H9 (cell line): ENCODE results near the gene TMEM44. TPM values are rescaled to one million over a fixed set of nuclear protein-coding genes. Genes with fewer than 3 reads are reported as not detected.
"Not testable (repeated sequence)": the region's sequence is repeated elsewhere in the genome, so short reads cannot be mapped to it uniquely, and the experiment has no call there.

Experiments
- DNase-seq: peaks from one replicate; pipeline ENCODE4 v3.0.0-alpha.2; 2017
- H2AFZ ChIP-seq: one replicate; pipeline ENCODE4 v1.6.1; 2013; ENCODE audit warnings: mild to moderate bottlenecking, low read length, control low read depth, moderate library complexity
- H2AK5ac ChIP-seq: 2 replicates; pipeline ENCODE4 v1.6.1; 2013; ENCODE audit warnings: low read length, control low read depth, mixed read lengths; ENCODE audit not compliant: insufficient read length
- H2BK120ac ChIP-seq: one replicate; pipeline ENCODE4 v1.6.1; 2013; ENCODE audit warnings: low read depth, mild to moderate bottlenecking, low read length, control low read depth, inconsistent platforms; ENCODE audit not compliant: poor library complexity, severe bottlenecking
- H2BK12ac ChIP-seq: 2 replicates; pipeline ENCODE4 v1.6.1; 2013; ENCODE audit warnings: low read length, control low read depth, mixed read lengths, low read depth; ENCODE audit not compliant: insufficient read length
- H2BK15ac ChIP-seq: 2 replicates; pipeline ENCODE4 v1.6.1; 2013; ENCODE audit warnings: low read depth, low read length, control low read depth
- H2BK20ac ChIP-seq: one replicate; pipeline ENCODE4 v1.6.1; 2013; ENCODE audit warnings: low read depth, mild to moderate bottlenecking, low read length, control low read depth, inconsistent platforms; ENCODE audit not compliant: poor library complexity, severe bottlenecking
- H2BK5ac ChIP-seq: 2 replicates; pipeline ENCODE4 v1.6.1; 2013; ENCODE audit warnings: low read length, control low read depth, mixed read lengths; ENCODE audit not compliant: insufficient read length
- H3K14ac ChIP-seq: 2 replicates; pipeline ENCODE4 v1.6.1; 2013; ENCODE audit warnings: low read length, control low read depth; ENCODE audit not compliant: insufficient read depth
- H3K18ac ChIP-seq: 2 replicates; pipeline ENCODE4 v1.6.1; 2013; ENCODE audit warnings: low read depth, mild to moderate bottlenecking, mixed read lengths, low read length, control low read depth; ENCODE audit not compliant: insufficient read length
- H3K23ac ChIP-seq: 2 replicates; pipeline ENCODE4 v1.6.1; 2013; ENCODE audit warnings: low read length, control low read depth, mixed read lengths, low read depth; ENCODE audit not compliant: insufficient read length
- H3K23me2 ChIP-seq: 2 replicates; pipeline ENCODE4 v1.6.1; 2013; ENCODE audit warnings: low read depth, mild to moderate bottlenecking, mixed read lengths, low read length, control low read depth; ENCODE audit not compliant: insufficient read length, poor library complexity, severe bottlenecking
- H3K27ac ChIP-seq: 2 replicates; pipeline ENCODE4 v1.5.1; 2013; ENCODE audit warnings: low read length, control low read depth, mixed read lengths, low read depth; ENCODE audit not compliant: insufficient read length
- H3K27me3 ChIP-seq: 2 replicates; pipeline ENCODE4 v1.6.1; 2013; ENCODE audit warnings: low read length, control low read depth, inconsistent platforms; ENCODE audit not compliant: insufficient read depth
- H3K4ac ChIP-seq: 2 replicates; pipeline ENCODE4 v1.6.1; 2013; ENCODE audit warnings: low read depth, mild to moderate bottlenecking, control low read depth, inconsistent platforms, low read length, moderate library complexity
- H3K4me1 ChIP-seq: 2 replicates; pipeline ENCODE4 v1.6.1; 2013; ENCODE audit warnings: low read length, control low read depth, inconsistent platforms; ENCODE audit not compliant: insufficient read depth
- H3K4me2 ChIP-seq: 2 replicates; pipeline ENCODE4 v1.6.1; 2013; ENCODE audit warnings: low read length, control low read depth, mixed read lengths; ENCODE audit not compliant: insufficient read length, insufficient read depth
- H3K56ac ChIP-seq: 2 replicates; pipeline ENCODE4 v1.6.1; 2013; ENCODE audit warnings: low read depth, mild to moderate bottlenecking, mixed read lengths, low read length, control low read depth; ENCODE audit not compliant: insufficient read length
- H3K79me1 ChIP-seq: 2 replicates; pipeline ENCODE4 v1.6.1; 2013; ENCODE audit warnings: low read depth, mild to moderate bottlenecking, moderate library complexity, low read length, control low read depth, inconsistent platforms; ENCODE audit not compliant: insufficient read depth, poor library complexity, severe bottlenecking
- H3K79me2 ChIP-seq: 2 replicates; pipeline ENCODE4 v1.6.1; 2013; ENCODE audit warnings: low read length, control low read depth, inconsistent platforms; ENCODE audit not compliant: insufficient read depth
- H3K9ac ChIP-seq: 2 replicates; pipeline ENCODE4 v1.6.1; 2013; ENCODE audit warnings: low read length, control low read depth, mixed read lengths; ENCODE audit not compliant: insufficient read length; ENCODE audit errors: extremely low read depth
- H3K9me3 ChIP-seq: one replicate; pipeline ENCODE4 v1.6.1; 2013; ENCODE audit warnings: low read depth, low read length, inconsistent platforms; ENCODE audit not compliant: control insufficient read depth
- H3T11ph ChIP-seq: one replicate; pipeline ENCODE4 v1.6.1; 2013; ENCODE audit warnings: mild to moderate bottlenecking, low read length, control low read depth, inconsistent platforms
- H4K20me1 ChIP-seq: one replicate; pipeline ENCODE4 v1.6.1; 2013; ENCODE audit not compliant: control insufficient read depth, insufficient read length, insufficient read depth
- H4K5ac ChIP-seq: 2 replicates; pipeline ENCODE4 v1.6.1; 2013; ENCODE audit warnings: low read depth, mild to moderate bottlenecking, mixed read lengths, low read length, control low read depth; ENCODE audit not compliant: insufficient read length
- H4K8ac ChIP-seq: replicated peaks from 2 replicates; pipeline ENCODE4 v1.6.1; 2013; ENCODE audit warnings: low read length, control low read depth, mixed read lengths, low read depth; ENCODE audit not compliant: insufficient read length
- H4K91ac ChIP-seq: 2 replicates; pipeline ENCODE4 v1.6.1; 2013; ENCODE audit warnings: low read depth, mild to moderate bottlenecking, moderate library complexity, mixed read lengths, low read length, control low read depth; ENCODE audit not compliant: insufficient read length
- H3K27ac Mint-ChIP-seq, 3 experiments: 2 replicates in 2 of 3; 3 replicates in 1 of 3; pipeline ENCODE4 v1.8.0; 2020 to 2021; ENCODE audit warnings: mixed read lengths in 3 of 3, mild to moderate bottlenecking in 1 of 3, moderate library complexity in 1 of 3
- H3K27me3 Mint-ChIP-seq: 2 replicates; pipeline ENCODE4 v1.8.0; 2021; ENCODE audit warnings: low read depth, mild to moderate bottlenecking, moderate library complexity, mixed read lengths
- H3K36me3 Mint-ChIP-seq, 3 experiments: 2 replicates in 2 of 3; 3 replicates in 1 of 3; pipeline ENCODE4 v1.8.0; 2020 to 2021; ENCODE audit warnings: low read depth in 3 of 3, mixed read lengths in 3 of 3; ENCODE audit not compliant: insufficient read depth in 1 of 3
- H3K4me1 Mint-ChIP-seq, 2 experiments: 2 replicates each; pipeline ENCODE4 v1.8.0; 2020; ENCODE audit warnings: mixed read lengths in 2 of 2
- H3K4me3 Mint-ChIP-seq, 2 experiments: 2 replicates in 1 of 2; 3 replicates in 1 of 2; pipeline ENCODE4 v1.8.0; 2020 to 2021; ENCODE audit warnings: mild to moderate bottlenecking in 2 of 2, mixed read lengths in 2 of 2, moderate library complexity in 1 of 2
- H3K9me3 Mint-ChIP-seq, 2 experiments: 2 replicates in 1 of 2; 3 replicates in 1 of 2; pipeline ENCODE4 v1.8.0; 2020; ENCODE audit warnings: mild to moderate bottlenecking in 2 of 2, mixed read lengths in 2 of 2, moderate library complexity in 1 of 2
- WGBS: extraction: QIAGEN DNeasy Blood & Tissue Kit; methylation state at CpG from one replicate; pipeline ENCODE4 v1.1.7; 2013; ENCODE audit warnings: missing lambda C conversion rate, low lambda C conversion rate, mixed read lengths; ENCODE audit not compliant: insufficient read length; ENCODE audit errors: extremely low coverage; 5-methylcytosine and 5-hydroxymethylcytosine counted together
- total RNA-seq: library from RNA; stranded (reverse); gene quantifications from 2 replicates; pipeline ENCODE4 v1.2.1, GENCODE V29; 2021
- TF ChIP-seq, protein P1 (sequence below): fragments of 200-600 bp; sonication (generic); conservative IDR thresholded peaks from 3 replicates; pipeline ENCODE4 v1.8.0; 2021; ENCODE audit warnings: antibody characterized with exemption, mild to moderate bottlenecking

The TMEM44 gene
- total RNA-seq, 1 experiment from 2014 or later: 19.8 TPM

DNA sequence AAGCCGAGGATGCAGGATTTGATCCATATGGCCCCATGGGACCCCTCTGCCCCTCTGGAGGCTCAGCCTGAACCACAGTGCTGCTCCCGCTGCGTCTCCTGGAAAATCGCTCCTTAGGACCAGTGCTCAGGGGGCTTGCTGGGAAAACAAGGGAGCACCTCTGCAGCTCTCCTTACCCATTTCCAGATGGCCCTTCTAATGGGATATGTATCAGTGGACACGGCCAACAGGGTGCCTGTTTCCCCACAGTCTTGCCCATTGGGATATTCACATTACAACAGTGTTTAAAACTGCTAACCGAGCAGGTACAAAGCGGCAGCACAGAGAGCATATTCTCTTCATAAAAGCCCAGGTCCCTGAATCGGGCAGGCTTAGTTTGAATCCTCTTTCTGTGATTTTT, 27.1 kb downstream of the TMEM44 start:
- Histone ChIP-seq H2AFZ (no peak overlapping the region), H4K91ac (no peak overlapping the region), H3K23ac (no peak overlapping the region), H3K18ac (no peak overlapping the region), H3K9ac (no peak overlapping the region), H4K5ac (no peak overlapping the region), H4K20me1 (no peaks in the 10 kb centered on the region), H4K8ac (no peak overlapping the region), H3K14ac (no peak overlapping the region), H3T11ph (no peak overlapping the region), H3K56ac (no peak overlapping the region), H3K4ac (no peak overlapping the region), H3K23me2 (no peaks in the 10 kb centered on the region), H3K4me2 (no peak overlapping the region), H3K79me2 (no peaks in the 10 kb centered on the region), H3K4me1 (no peaks in the 10 kb centered on the region), H2BK20ac (no peak overlapping the region), H2BK5ac (no peak overlapping the region), H3K27ac (no peak overlapping the region), H2BK15ac (no peak overlapping the region), H3K27me3 (no peaks in the 10 kb centered on the region), H3K9me3 (no peaks in the 10 kb centered on the region), H2AK5ac (no peak overlapping the region), H2BK120ac (no peak overlapping the region), H3K79me1 (no peaks in the 10 kb centered on the region), H2BK12ac (no peak overlapping the region)
- H3K27ac Mint-ChIP-seq: no peak overlapping the region
- no peak for DNase-seq
- TF ChIP-seq, protein P1, sequence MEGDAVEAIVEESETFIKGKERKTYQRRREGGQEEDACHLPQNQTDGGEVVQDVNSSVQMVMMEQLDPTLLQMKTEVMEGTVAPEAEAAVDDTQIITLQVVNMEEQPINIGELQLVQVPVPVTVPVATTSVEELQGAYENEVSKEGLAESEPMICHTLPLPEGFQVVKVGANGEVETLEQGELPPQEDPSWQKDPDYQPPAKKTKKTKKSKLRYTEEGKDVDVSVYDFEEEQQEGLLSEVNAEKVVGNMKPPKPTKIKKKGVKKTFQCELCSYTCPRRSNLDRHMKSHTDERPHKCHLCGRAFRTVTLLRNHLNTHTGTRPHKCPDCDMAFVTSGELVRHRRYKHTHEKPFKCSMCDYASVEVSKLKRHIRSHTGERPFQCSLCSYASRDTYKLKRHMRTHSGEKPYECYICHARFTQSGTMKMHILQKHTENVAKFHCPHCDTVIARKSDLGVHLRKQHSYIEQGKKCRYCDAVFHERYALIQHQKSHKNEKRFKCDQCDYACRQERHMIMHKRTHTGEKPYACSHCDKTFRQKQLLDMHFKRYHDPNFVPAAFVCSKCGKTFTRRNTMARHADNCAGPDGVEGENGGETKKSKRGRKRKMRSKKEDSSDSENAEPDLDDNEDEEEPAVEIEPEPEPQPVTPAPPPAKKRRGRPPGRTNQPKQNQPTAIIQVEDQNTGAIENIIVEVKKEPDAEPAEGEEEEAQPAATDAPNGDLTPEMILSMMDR: no peak
- no peaks in the 10 kb centered on the region for H3K27me3 Mint-ChIP-seq
- WGBS: no CpG with 5 or more reads among the region's 8 CpGs
- H3K36me3 Mint-ChIP-seq: peaks cover 12 to 35% (median 17%) of the 10 kb centered on the region in 3 experiments; a peak in 6 of 7 replicates
- no peak overlapping the region for H3K4me3 Mint-ChIP-seq
- H3K9me3 Mint-ChIP-seq: no peaks in the 10 kb centered on the region; a peak in 1 of 5 replicates
- H3K4me1 Mint-ChIP-seq: peaks cover 3 to 4% of the 10 kb centered on the region in 2 experiments; a peak in 3 of 4 replicates

- peaks cover 8 to 35% (median 20%) of the 10 kb centered on the region in 3 experiments; a peak in 6 of 7 replicates for H3K36me3 Mint-ChIP-seq
Measured at GRCh38 chr3:194605314-194605713, 27.9 kb downstream of the TMEM44 start.

More at GRCh38 chr3:194605314-194605713, 27.9 kb downstream of the TMEM44 start:
- H3K18ac ChIP-seq, H2AK5ac ChIP-seq, H3K9me3 ChIP-seq, DNase-seq, H2BK5ac ChIP-seq, H2BK120ac ChIP-seq, H2BK20ac ChIP-seq, H3K27me3 Mint-ChIP-seq, H3K4me1 ChIP-seq, H3K27ac Mint-ChIP-seq, H3K4ac ChIP-seq, H3K27me3 ChIP-seq, H3K4me1 Mint-ChIP-seq, H4K5ac ChIP-seq, H3K79me1 ChIP-seq, H3K4me3 Mint-ChIP-seq, H3K9ac ChIP-seq, H3K23ac ChIP-seq, H3K23me2 ChIP-seq, H4K8ac ChIP-seq, H3K4me2 ChIP-seq, H2AFZ ChIP-seq, H3K56ac ChIP-seq, H4K20me1 ChIP-seq, H2BK12ac ChIP-seq, H3K79me2 ChIP-seq, H3K14ac ChIP-seq, H3K9me3 Mint-ChIP-seq, H3T11ph ChIP-seq, H2BK15ac ChIP-seq, H3K27ac ChIP-seq, H4K91ac ChIP-seq: not testable (repeated sequence)
- WGBS: no CpG with 5 or more reads among the region's 7 CpGs
